HepG2 (cell line): ENCODE results near the gene PCAT6. TPM values are rescaled to one million over a fixed set of nuclear protein-coding genes. Genes with fewer than 3 reads are reported as not detected.

Source experiments
- KDM4B ChIP-seq: sonication (generic); formaldehyde crosslinking; IDR thresholded peaks from 2 replicates; pipeline ENCODE4 v1.4.0; 2020; ENCODE audit warnings: missing genetic modification reagents
- MEIS1 ChIP-seq: sonication (generic); formaldehyde crosslinking; IDR thresholded peaks from 2 replicates; pipeline ENCODE4 v1.9.0; 2021; ENCODE audit warnings: mild to moderate bottlenecking, missing genetic modification reagents, moderate library complexity, borderline replicate concordance
- MTA1 ChIP-seq: sonication (generic); formaldehyde crosslinking; IDR thresholded peaks from 2 replicates; pipeline ENCODE4 v1.4.0; 2020; ENCODE audit warnings: missing genetic modification reagents, mild to moderate bottlenecking, borderline replicate concordance
- NR1H2 ChIP-seq: sonication (generic); formaldehyde crosslinking; IDR thresholded peaks from 2 replicates; pipeline ENCODE4 v1.8.1; 2022; ENCODE audit warnings: low read depth, missing genetic modification reagents, borderline replicate concordance
- PPARG ChIP-seq: conservative IDR thresholded peaks from 2 replicates; pipeline ENCODE4 v1.6.1; 2016; ENCODE audit warnings: missing biosample characterization, missing genetic modification reagents
- RARA ChIP-seq: IDR thresholded peaks from 2 replicates; pipeline ENCODE4 v1.6.1; 2016; ENCODE audit warnings: missing genetic modification reagents, missing compliant biosample characterization
- RFX5 ChIP-seq: IDR thresholded peaks from 2 replicates; pipeline ENCODE4 v1.6.1; 2011; ENCODE audit warnings: low read depth, low read length, improper control_type of control experiment
- SNAI1 ChIP-seq: sonication (generic); formaldehyde crosslinking; IDR thresholded peaks from 2 replicates; pipeline ENCODE4 v1.5.0; 2020; ENCODE audit warnings: mild to moderate bottlenecking, missing genetic modification reagents, borderline replicate concordance
- U2AF1 ChIP-seq: fragments of 200-400 bp; formaldehyde crosslinking; optimal IDR thresholded peaks from 2 replicates; pipeline ENCODE3; 2017; ENCODE audit warnings: mild to moderate bottlenecking, low read depth, low read length
- U2AF2 ChIP-seq: fragments of 200-400 bp; formaldehyde crosslinking; IDR thresholded peaks from 2 replicates; pipeline ENCODE4 v1.6.1; 2017; ENCODE audit warnings: low read depth, mild to moderate bottlenecking, low read length
- YEATS2 ChIP-seq: sonication (generic); formaldehyde crosslinking; IDR thresholded peaks from 2 replicates; pipeline ENCODE4 v1.4.0; 2020; ENCODE audit warnings: missing genetic modification reagents, borderline replicate concordance
- YEATS4 ChIP-seq: sonication (generic); formaldehyde crosslinking; IDR thresholded peaks from 2 replicates; pipeline ENCODE4 v1.4.0; 2020; ENCODE audit warnings: missing genetic modification reagents, borderline replicate concordance
- ZNF260 ChIP-seq: sonication (generic); formaldehyde crosslinking; IDR thresholded peaks from 2 replicates; pipeline ENCODE4 v1.4.0; 2020; ENCODE audit warnings: missing genetic modification reagents, low read depth, mild to moderate bottlenecking, borderline replicate concordance
- ZNF367 ChIP-seq: sonication (generic); formaldehyde crosslinking; IDR thresholded peaks from 2 replicates; pipeline ENCODE4 v1.4.0; 2020; ENCODE audit warnings: missing genetic modification reagents, borderline replicate concordance
- ZNF546 ChIP-seq: sonication (generic); formaldehyde crosslinking; conservative IDR thresholded peaks from 2 replicates; pipeline ENCODE4 v1.8.1; 2023; ENCODE audit warnings: mild to moderate bottlenecking, missing genetic modification reagents
- ZNF7 ChIP-seq: IDR thresholded peaks from 2 replicates; pipeline ENCODE4 v1.6.1; 2016; ENCODE audit warnings: missing biosample characterization, missing genetic modification reagents
- polyA plus RNA-seq, 8 experiments: library from polyadenylated mRNA; depleted of rRNA in 3 of 8; stranded (reverse) in 7 of 8; unstranded in 1 of 8; fragments of >200 nt; fragmentation: Illumina TruSeq in 4 of 8; extraction: Trizol in 4 of 8; gene quantifications; 2 replicates each; pipeline versions ENCODE4 v1.2.1 to v1.2.3, GENCODE V29; 2011 to 2016; ENCODE audit warnings: low read depth in 4 of 8, missing spikeins in 1 of 8, mixed read lengths in 1 of 8; ENCODE audit not compliant: insufficient read depth in 1 of 8
- total RNA-seq, 5 experiments: library from RNA; depleted of rRNA; stranded (reverse); fragments of >200 nt; fragmentation: Illumina TruSeq; extraction: Trizol; gene quantifications; 2 replicates each; pipeline ENCODE4 v1.2.3, GENCODE V29; 2016; ENCODE audit warnings: low read depth in 1 of 5
- TF ChIP-seq, protein P1 (sequence below): sonication (generic); formaldehyde crosslinking; IDR thresholded peaks from 2 replicates; pipeline ENCODE4 v1.5.0; 2020; ENCODE audit warnings: missing genetic modification reagents, mild to moderate bottlenecking, borderline replicate concordance
- TF ChIP-seq, protein P2 (sequence below): sonication (generic); formaldehyde crosslinking; IDR thresholded peaks from 2 replicates; pipeline ENCODE4 v1.5.0; 2020; ENCODE audit warnings: mild to moderate bottlenecking, missing genetic modification reagents
- TF ChIP-seq, protein P3 (sequence below): sonication (generic); formaldehyde crosslinking; IDR thresholded peaks from 2 replicates; pipeline ENCODE4 v1.9.0; 2021; ENCODE audit warnings: missing genetic modification reagents, borderline replicate concordance
- TF ChIP-seq, protein P4 (sequence below): sonication (generic); formaldehyde crosslinking; IDR thresholded peaks from 2 replicates; pipeline ENCODE4 v1.4.0; 2020; ENCODE audit warnings: mild to moderate bottlenecking, missing genetic modification reagents

The PCAT6 gene
- total and polyA plus RNA-seq, 2 of the 13 experiments (the other 11 are each of a cell fraction or from before 2014, with no cell fraction given): 0.60 to 4.4 TPM

DNA sequence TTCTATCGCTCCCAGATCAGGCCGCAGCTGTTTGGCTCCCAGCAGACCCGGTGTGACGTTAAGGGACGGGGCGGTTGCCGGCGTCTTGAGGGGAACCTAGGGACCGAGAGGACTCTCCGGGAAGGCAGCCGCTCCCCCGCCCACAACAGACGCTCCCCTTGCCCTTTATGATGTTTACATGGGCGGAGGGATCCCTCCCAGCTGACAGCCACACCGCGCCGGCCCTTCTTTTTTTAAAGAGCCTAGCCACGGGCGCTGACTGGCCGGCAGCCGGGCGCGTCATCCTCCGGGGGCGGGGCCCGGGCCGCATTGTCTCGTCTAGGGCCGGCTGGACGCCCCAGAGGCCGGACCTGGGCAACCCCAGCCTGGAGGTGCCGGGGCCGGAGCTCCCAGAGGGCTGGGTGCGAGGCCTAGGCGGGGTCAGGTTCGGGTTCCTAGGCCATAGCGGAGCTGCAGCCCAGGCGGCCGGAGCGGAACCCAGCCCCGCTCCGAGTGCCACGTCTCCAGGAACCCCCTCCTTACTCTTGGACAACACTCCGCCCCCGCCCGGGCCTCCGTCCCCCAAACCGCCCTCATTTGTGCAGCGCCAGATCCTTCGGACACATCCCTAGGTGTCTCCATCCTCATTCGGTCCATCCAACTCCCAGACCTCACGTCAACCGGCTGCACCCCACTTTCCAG, at the start of gene PCAT6 (continued):
- TF ChIP-seq, protein P1, sequence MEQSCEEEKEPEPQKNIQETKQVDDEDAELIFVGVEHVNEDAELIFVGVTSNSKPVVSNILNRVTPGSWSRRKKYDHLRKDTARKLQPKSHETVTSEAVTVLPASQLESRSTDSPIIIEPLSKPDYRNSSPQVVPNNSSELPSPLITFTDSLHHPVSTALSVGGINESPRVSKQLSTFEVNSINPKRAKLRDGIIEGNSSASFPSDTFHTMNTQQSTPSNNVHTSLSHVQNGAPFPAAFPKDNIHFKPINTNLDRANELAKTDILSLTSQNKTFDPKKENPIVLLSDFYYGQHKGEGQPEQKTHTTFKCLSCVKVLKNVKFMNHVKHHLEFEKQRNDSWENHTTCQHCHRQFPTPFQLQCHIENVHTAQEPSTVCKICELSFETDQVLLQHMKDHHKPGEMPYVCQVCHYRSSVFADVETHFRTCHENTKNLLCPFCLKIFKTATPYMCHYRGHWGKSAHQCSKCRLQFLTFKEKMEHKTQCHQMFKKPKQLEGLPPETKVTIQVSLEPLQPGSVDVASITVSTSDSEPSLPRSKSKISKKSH: no peak
- TF ChIP-seq MEIS1 (CRISPR knock-in tag) (peak; percentile 81; the same call in 1 of the 2 replicates), RFX5 (no peak), MTA1 (no peak), ZNF7 (CRISPR knock-in tag) (no peak), RARA (CRISPR knock-in tag) (peak; percentile 31; the same call in 1 of the 2 replicates), YEATS2 (CRISPR knock-in tag) (peak; percentile 83; the same call in 1 of the 2 replicates), PPARG (CRISPR knock-in tag) (peak; percentile 79), SNAI1 (CRISPR knock-in tag) (peak; percentile 79; the same call in 1 of the 2 replicates), ZNF260 (CRISPR knock-in tag) (no peak), ZNF546 (CRISPR knock-in tag) (no peak), KDM4B (CRISPR knock-in tag) (no peak), NR1H2 (CRISPR knock-in tag) (peak; percentile 58; the same call in 1 of the 2 replicates), U2AF2 (no peak), ZNF367 (CRISPR knock-in tag) (peak; percentile 100), U2AF1 (peak; percentile 89), YEATS4 (CRISPR knock-in tag) (peak; percentile 67; the same call in 1 of the 2 replicates)
- TF ChIP-seq, protein P2, sequence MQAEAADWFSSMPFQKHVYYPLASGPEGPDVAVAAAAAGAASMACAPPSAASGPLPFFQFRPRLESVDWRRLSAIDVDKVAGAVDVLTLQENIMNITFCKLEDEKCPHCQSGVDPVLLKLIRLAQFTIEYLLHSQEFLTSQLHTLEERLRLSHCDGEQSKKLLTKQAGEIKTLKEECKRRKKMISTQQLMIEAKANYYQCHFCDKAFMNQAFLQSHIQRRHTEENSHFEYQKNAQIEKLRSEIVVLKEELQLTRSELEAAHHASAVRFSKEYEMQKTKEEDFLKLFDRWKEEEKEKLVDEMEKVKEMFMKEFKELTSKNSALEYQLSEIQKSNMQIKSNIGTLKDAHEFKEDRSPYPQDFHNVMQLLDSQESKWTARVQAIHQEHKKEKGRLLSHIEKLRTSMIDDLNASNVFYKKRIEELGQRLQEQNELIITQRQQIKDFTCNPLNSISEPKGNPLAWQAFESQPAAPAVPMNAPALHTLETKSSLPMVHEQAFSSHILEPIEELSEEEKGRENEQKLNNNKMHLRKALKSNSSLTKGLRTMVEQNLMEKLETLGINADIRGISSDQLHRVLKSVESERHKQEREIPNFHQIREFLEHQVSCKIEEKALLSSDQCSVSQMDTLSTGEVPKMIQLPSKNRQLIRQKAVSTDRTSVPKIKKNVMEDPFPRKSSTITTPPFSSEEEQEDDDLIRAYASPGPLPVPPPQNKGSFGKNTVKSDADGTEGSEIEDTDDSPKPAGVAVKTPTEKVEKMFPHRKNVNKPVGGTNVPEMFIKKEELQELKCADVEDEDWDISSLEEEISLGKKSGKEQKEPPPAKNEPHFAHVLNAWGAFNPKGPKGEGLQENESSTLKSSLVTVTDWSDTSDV (CRISPR knock-in tag): no peak
- TF ChIP-seq, protein P3, sequence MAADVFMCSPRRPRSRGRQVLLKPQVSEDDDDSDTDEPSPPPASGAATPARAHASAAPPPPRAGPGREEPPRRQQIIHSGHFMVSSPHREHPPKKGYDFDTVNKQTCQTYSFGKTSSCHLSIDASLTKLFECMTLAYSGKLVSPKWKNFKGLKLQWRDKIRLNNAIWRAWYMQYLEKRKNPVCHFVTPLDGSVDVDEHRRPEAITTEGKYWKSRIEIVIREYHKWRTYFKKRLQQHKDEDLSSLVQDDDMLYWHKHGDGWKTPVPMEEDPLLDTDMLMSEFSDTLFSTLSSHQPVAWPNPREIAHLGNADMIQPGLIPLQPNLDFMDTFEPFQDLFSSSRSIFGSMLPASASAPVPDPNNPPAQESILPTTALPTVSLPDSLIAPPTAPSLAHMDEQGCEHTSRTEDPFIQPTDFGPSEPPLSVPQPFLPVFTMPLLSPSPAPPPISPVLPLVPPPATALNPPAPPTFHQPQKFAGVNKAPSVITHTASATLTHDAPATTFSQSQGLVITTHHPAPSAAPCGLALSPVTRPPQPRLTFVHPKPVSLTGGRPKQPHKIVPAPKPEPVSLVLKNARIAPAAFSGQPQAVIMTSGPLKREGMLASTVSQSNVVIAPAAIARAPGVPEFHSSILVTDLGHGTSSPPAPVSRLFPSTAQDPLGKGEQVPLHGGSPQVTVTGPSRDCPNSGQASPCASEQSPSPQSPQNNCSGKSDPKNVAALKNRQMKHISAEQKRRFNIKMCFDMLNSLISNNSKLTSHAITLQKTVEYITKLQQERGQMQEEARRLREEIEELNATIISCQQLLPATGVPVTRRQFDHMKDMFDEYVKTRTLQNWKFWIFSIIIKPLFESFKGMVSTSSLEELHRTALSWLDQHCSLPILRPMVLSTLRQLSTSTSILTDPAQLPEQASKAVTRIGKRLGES (CRISPR knock-in tag): no peak
- TF ChIP-seq, protein P4, sequence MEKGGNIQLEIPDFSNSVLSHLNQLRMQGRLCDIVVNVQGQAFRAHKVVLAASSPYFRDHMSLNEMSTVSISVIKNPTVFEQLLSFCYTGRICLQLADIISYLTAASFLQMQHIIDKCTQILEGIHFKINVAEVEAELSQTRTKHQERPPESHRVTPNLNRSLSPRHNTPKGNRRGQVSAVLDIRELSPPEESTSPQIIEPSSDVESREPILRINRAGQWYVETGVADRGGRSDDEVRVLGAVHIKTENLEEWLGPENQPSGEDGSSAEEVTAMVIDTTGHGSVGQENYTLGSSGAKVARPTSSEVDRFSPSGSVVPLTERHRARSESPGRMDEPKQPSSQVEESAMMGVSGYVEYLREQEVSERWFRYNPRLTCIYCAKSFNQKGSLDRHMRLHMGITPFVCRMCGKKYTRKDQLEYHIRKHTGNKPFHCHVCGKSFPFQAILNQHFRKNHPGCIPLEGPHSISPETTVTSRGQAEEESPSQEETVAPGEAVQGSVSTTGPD (CRISPR knock-in tag): no peak
